Fibroblast of lung (primary cell): Measurements from ENCODE around the gene FANCG. TPM values are rescaled to one million over a fixed set of nuclear protein-coding genes. Genes with fewer than 3 reads are reported as not detected.

Source experiments
- DNase-seq, 2 donors: peaks; one replicate each; pipeline versions ENCODE4 v3.0.0 to v3.0.0-alpha.2; 2010; ENCODE audit warnings: low read depth in 2 of 2
- H2AFZ ChIP-seq: 2 replicates; pipeline ENCODE4 v1.5.1; 2012; ENCODE audit warnings: low read length, control low read depth, inconsistent platforms
- H3K27ac ChIP-seq: 2 replicates; pipeline ENCODE4 v1.5.1; 2011; ENCODE audit warnings: low read length, control low read depth; ENCODE audit not compliant: insufficient read depth
- H3K27me3 ChIP-seq: 2 replicates; pipeline ENCODE4 v1.5.1; 2011; ENCODE audit warnings: mild to moderate bottlenecking, low read length; ENCODE audit not compliant: control insufficient read depth, insufficient read depth
- H3K36me3 ChIP-seq: 2 replicates; pipeline ENCODE4 v1.5.1; 2011; ENCODE audit warnings: low read length; ENCODE audit not compliant: control insufficient read depth, insufficient read depth
- H3K4me1 ChIP-seq: 2 replicates; pipeline ENCODE4 v1.5.1; 2011; ENCODE audit warnings: low read length; ENCODE audit not compliant: control insufficient read depth, insufficient read depth; ENCODE audit errors: extremely low read depth
- H3K4me2 ChIP-seq: 2 replicates; pipeline ENCODE4 v1.5.1; 2011; ENCODE audit warnings: low read length, control low read depth; ENCODE audit not compliant: insufficient read depth; ENCODE audit errors: extremely low read depth
- H3K4me3 ChIP-seq, 4 experiments: fragments of 200-600 bp in 1 of 4; sonication (generic) in 1 of 4; replicated peaks in 1 of 4; 2 replicates each; pipeline ENCODE4 v1.5.1; 2011 to 2016; ENCODE audit warnings: low read length in 4 of 4, low read depth in 3 of 4, mild to moderate bottlenecking in 3 of 4, control low read depth in 2 of 4, inconsistent platforms in 1 of 4, mixed read lengths in 1 of 4; ENCODE audit not compliant: insufficient read depth in 1 of 4; ENCODE audit errors: control extremely low read depth in 1 of 4
- H3K79me2 ChIP-seq: 2 replicates; pipeline ENCODE4 v1.5.1; 2012; ENCODE audit warnings: mild to moderate bottlenecking, low read length, inconsistent platforms; ENCODE audit not compliant: control insufficient read depth, insufficient read depth
- H3K9ac ChIP-seq: 2 replicates; pipeline ENCODE4 v1.5.1; 2011; ENCODE audit warnings: mild to moderate bottlenecking, low read length, control low read depth; ENCODE audit not compliant: insufficient read depth
- H3K9me3 ChIP-seq: 2 replicates; pipeline ENCODE4 v1.5.1; 2012; ENCODE audit warnings: low read depth, low read length; ENCODE audit not compliant: control insufficient read depth, insufficient read depth
- H4K20me1 ChIP-seq: 2 replicates; pipeline ENCODE4 v1.5.1; 2011; ENCODE audit warnings: low read length; ENCODE audit not compliant: control insufficient read depth, insufficient read depth; ENCODE audit errors: extremely low read depth
- CTCF ChIP-seq, 2 donors: IDR thresholded peaks in 1 of 2; conservative IDR thresholded peaks in 1 of 2; 1 replicate in 1 of 2; 2 replicates in 1 of 2; pipeline ENCODE4 v1.5.1; 2011 to 2012; ENCODE audit warnings: low read length in 2 of 2, control low read depth in 1 of 2, inconsistent platforms in 1 of 2, low read depth in 1 of 2, mild to moderate bottlenecking in 1 of 2
- EZH2 ChIP-seq: IDR thresholded peaks from 2 replicates; pipeline ENCODE4 v1.5.1; 2012; ENCODE audit warnings: low read length, control low read depth, mild to moderate bottlenecking; ENCODE audit errors: missing control alignments
- polyA plus RNA-seq, 2 donors: library from polyadenylated mRNA; depleted of rRNA in 1 of 2; stranded (reverse) in 1 of 2; unstranded in 1 of 2; fragments of >200 nt; gene quantifications; 2 replicates each; pipeline ENCODE4 v1.2.1, GENCODE V29; 2011 to 2012; ENCODE audit warnings: missing spikeins in 1 of 2
- total RNA-seq: library from RNA; depleted of rRNA; stranded (reverse); fragments of >200 nt; gene quantifications from 2 replicates; pipeline ENCODE4 v1.2.1, GENCODE V29; 2014

The FANCG gene
- total and polyA plus RNA-seq, 2 donors (not counting 1 experiment from before 2014, with no cell fraction given) = 6.6 to 12.2 TPM

GRCh38 chr9:35028341-35028740, 51.4 kb downstream of the FANCG start:
- Histone ChIP-seq H3K4me3 (no peak overlapping the region), H3K4me1 (peaks cover 2% of the 10 kb centered on the region), H3K27ac (no peak overlapping the region), H3K9me3 (no peaks in the 10 kb centered on the region), H3K79me2 (no peaks in the 10 kb centered on the region), H3K27me3 (no peaks in the 10 kb centered on the region), H3K9ac (no peak overlapping the region), H4K20me1 (no peaks in the 10 kb centered on the region), H2AFZ (no peak overlapping the region), H3K4me2 (no peak overlapping the region), H3K36me3 (no peaks in the 10 kb centered on the region)
- TF ChIP-seq EZH2 (no peak), CTCF (conservative IDR thresholded peaks at IDR 0.05 in 1 of 2, IDR thresholded peaks at IDR 0.05 in 1 of 2; ENCODE audit: low read depth in 1 of 2, low read length in 2 of 2) (no peak)
- DNase-seq = no peak

GRCh38 chr9:35027860-35028259, 51.9 kb downstream of the FANCG start:
- Histone ChIP-seq H3K4me2 (no peak overlapping the region), H3K27me3 (no peaks in the 10 kb centered on the region), H3K4me1 (peaks cover 2% of the 10 kb centered on the region), H3K79me2 (no peaks in the 10 kb centered on the region), H3K4me3 (no peak overlapping the region), H4K20me1 (no peaks in the 10 kb centered on the region), H3K9me3 (no peaks in the 10 kb centered on the region), H2AFZ (no peak overlapping the region), H3K36me3 (no peaks in the 10 kb centered on the region), H3K9ac (no peak overlapping the region), H3K27ac (no peak overlapping the region)
- DNase-seq = no peak
- TF ChIP-seq CTCF (conservative IDR thresholded peaks at IDR 0.05 in 1 of 2, IDR thresholded peaks at IDR 0.05 in 1 of 2; ENCODE audit: low read depth in 1 of 2, low read length in 2 of 2) (no peak), EZH2 (no peak)

- H3K4me2 ChIP-seq = no peak overlapping the region
- no peaks in the 10 kb centered on the region for H3K36me3 ChIP-seq
- H3K79me2 ChIP-seq = no peaks in the 10 kb centered on the region
- H3K27me3 ChIP-seq = no peaks in the 10 kb centered on the region
- no peaks in the 10 kb centered on the region for H4K20me1 ChIP-seq
- no peak overlapping the region for H3K27ac ChIP-seq
- TF ChIP-seq CTCF (conservative IDR thresholded peaks at IDR 0.05 in 1 of 2, IDR thresholded peaks at IDR 0.05 in 1 of 2; ENCODE audit: low read depth in 1 of 2, low read length in 2 of 2) (no peak), EZH2 (no peak)
- H2AFZ ChIP-seq = no peak overlapping the region
- no peak for DNase-seq
- no peak overlapping the region for H3K4me3 ChIP-seq
- no peaks in the 10 kb centered on the region for H3K9me3 ChIP-seq
- peaks cover 2% of the 10 kb centered on the region for H3K4me1 ChIP-seq
- no peak overlapping the region for H3K9ac ChIP-seq
Measured at GRCh38 chr9:35027374-35027773, 52.4 kb downstream of the FANCG start.
